GM18520 (cell line): ENCODE data around the gene KCNG2.

Experiments
- ATAC-seq: cut with Tn5 transposase; IDR thresholded peaks from one replicate; pipeline ENCODE4 v1.9.1; 2021; ENCODE audit not compliant: unreplicated experiment

KCNG2 gene

GRCh38 chr18:79798346-79798998, 734 bp downstream of the KCNG2 start:
- no peak for ATAC-seq

GRCh38 chr18:79798999-79799370, 1.2 kb downstream of the KCNG2 start:
- no peak for ATAC-seq

GRCh38 chr18:79799619-79800370, 2.1 kb downstream of the KCNG2 start:
- ATAC-seq = no peak

- ATAC-seq = no peak
Observed at GRCh38 chr18:79800371-79801180, 2.8 kb downstream of the KCNG2 start.

GRCh38 chr18:79801217-79801616, 3.5 kb downstream of the KCNG2 start:
- no peak for ATAC-seq

GRCh38 chr18:79801641-79802040, 3.9 kb downstream of the KCNG2 start:
- ATAC-seq = no peak

GRCh38 chr18:79802298-79802697, 4.6 kb downstream of the KCNG2 start:
- ATAC-seq = no peak

GRCh38 chr18:79803611-79804051, 5.9 kb downstream of the KCNG2 start:
- no peak for ATAC-seq

- ATAC-seq = no peak
Observed at GRCh38 chr18:79804130-79804787, 6.5 kb downstream of the KCNG2 start.

- no peak for ATAC-seq
Observed at GRCh38 chr18:79805211-79805887, 7.6 kb downstream of the KCNG2 start.

GRCh38 chr18:79805926-79806487, 8.3 kb downstream of the KCNG2 start:
- ATAC-seq = no peak

- no peak for ATAC-seq
Observed at GRCh38 chr18:79806976-79807841, 9.5 kb downstream of the KCNG2 start.

- ATAC-seq = no peak
Observed at GRCh38 chr18:79809482-79810192, 11.9 kb downstream of the KCNG2 start.

GRCh38 chr18:79812052-79812451, 14.3 kb downstream of the KCNG2 start:
- no peak for ATAC-seq

- ATAC-seq = no peak
Observed at GRCh38 chr18:79814373-79814772, 16.6 kb downstream of the KCNG2 start.

GRCh38 chr18:79815657-79816056, 17.9 kb downstream of the KCNG2 start:
- ATAC-seq = no peak

- no peak for ATAC-seq
Observed at GRCh38 chr18:79816092-79816491, 18.4 kb downstream of the KCNG2 start.

- ATAC-seq = no peak
Observed at GRCh38 chr18:79816981-79817606, 19.4 kb downstream of the KCNG2 start.
